KG1 (cell line): ENCODE results near the gene GABBR2.

Experiments used
- DNase-seq: peaks from one replicate; lab custom pipeline; 2025; lab: John Stamatoyannopoulos, UW

Gene GABBR2

DNA sequence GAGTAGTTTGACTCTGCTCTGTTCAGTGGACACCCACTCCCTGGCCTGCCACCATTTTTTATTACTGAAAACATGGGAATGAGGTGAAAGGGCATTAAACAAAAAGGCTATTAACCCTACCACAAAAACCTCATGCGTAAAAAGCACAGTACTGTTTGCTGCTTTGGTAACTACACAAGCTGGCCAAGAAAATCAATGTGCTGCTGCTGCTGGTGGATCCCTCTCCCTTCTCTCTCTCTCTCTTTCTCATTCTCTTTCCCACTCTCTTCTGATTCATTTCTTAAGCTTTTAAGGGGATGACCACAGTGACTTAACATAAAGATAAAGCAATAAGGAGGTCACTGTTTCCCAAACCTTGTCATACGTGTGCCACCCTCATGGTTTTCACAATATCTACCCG, 270.1 kb downstream of the GABBR2 start:
- DNase-seq = no peak

DNA sequence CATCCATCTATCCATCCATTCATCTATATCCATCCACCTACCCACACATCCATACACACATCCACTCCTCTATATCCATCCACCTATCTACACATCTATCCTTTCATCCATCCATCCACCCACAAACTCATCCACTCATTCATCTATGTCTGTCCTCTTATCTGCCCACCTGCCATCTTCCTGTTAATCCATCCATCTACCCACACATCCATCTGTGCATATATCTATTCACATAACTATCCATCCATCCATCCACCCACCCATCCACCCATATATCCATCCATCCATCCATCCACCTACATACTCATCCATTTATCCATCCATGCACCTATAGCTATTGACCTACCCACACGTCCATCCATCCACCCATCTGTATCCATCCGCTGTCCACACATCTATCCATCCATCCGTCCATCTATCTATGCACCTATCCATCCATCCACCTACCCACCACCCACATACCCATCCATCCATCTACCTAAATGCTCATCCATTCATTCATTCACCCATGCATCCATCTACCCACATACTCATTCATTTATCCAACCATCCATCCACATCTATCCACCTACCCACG, 271.2 kb downstream of the GABBR2 start:
- no peak for DNase-seq

DNA sequence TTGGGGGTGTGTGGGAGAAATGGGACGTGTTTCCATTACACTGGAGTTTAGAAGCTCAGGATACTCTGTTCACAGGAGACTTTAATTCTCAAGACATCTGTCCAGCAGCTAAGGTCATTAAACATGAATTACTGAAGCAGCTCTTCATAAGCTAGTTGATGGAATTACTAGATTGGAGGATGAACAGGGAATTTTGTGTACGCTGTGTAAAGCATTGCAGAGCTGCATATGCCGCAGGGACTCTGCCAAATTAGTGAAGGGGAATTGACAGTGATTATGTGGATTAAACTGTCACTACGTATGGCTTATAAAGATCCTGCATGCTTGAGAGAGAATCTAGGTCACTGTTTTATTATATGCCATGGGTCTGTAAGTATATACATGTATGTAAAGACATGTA, 275.8 kb downstream of the GABBR2 start:
- DNase-seq = no peak

DNA sequence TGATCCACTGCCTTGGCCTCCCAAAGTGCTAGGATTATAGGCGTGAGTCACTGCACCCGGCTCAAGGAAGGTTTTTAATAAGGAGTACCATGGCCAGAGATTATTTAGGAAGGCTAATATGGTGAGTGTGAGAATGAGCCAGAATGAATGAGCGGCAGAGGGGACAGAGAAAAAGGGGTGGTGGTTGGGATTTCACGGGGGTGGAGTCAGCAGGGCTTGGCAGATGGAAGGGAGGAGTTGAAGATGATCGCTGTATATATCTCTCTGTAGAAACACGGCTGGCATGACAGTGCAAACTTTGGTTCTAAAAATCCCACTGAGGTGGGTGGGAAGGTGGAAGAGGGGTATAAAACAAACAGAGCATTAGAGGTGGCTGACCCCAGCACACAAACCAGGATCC, 276.6 kb downstream of the GABBR2 start:
- no peak for DNase-seq

DNA sequence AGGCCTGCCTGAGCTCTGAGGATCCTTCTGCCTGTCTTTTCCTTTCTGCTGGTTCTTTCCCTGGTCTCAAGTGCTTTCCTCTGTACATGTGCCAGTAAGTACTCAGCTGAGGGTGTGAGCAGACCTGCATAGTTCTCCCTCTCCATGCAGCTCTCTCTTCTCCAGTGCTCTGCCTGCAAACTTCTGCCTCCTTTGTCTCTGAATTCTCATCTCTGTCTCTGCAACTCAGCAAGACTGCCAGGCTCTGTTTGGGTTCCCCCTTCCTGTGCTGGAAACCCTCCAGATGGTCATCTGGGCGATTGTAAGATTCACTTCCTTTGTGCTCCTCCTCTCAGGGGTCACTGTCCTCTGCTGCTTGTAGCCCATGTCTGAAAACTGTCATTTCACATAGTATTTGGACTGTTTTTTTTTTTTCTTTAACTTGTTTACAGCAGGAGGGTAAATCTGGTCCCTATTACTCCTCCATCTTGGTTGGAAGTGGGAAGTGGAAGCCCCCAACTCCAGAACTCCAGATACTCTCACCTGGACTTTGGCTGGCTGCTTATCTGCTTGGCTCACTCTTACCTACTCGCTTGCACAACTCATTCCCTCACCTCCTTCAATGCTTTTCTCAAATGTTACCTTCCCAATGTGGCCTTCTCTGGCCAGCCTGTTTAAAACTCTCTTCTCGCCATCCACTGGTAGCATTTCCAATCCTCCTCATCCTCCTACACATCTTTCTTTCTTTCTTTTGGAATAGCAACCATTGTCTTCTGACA, 278.0 kb downstream of the GABBR2 start:
- no peak for DNase-seq

DNA sequence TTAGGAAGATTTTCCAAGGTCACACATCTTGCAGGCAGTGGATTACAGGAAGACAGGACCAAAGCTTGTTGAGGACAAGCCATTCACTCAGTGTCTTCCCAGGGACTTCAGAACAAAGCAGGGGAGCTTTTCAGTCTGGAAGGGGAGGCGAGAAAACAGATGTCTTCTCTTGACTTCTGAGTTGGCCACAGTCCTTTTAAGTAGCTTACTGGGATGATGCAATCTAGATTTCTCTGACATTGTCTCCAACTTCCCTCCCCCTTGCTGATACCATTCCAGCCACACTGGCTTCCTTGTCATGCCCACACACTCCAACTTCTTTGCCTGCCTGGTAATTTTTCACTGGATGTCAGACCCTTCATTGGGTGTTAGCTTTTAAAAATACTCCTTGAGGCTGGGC, 279.1 kb downstream of the GABBR2 start:
- no peak for DNase-seq

DNA sequence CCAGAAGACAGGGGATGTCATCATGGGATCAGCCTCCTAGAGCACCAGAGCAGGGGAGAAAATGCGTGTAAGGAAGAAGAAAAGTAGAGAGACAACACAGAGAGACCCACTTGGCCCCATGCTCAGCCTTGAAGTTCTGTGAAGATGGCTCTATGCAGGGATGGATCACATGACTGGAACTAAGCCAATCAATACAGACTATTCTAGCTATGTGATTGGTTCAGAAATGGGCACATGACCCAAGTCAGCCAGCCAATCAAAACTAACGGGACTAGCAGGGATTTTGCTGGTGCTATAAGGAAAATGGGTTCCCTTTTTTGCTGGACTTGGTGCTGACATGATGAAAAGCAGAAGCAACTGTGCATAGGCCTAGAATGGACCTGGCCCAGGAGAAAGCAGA, 280.3 kb downstream of the GABBR2 start:
- no peak for DNase-seq

DNA sequence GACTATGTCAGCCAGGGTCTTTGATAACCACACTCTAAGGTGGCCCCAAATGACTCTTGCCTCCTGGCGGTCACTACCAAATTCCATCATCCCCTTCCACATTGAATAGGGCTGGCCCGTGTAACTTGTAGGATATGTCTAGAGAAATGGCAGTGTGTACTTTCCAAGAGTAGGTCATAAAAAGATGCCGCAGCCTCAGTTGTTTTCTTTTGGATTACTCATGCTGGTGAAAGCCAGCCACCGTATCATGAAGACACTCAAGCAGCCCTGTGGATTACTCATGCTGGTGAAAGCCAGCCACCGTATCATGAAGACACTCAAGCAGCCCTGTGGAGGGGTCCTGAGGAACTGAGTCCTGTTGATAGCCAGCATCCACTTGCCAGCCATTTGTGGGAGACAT, 281.2 kb downstream of the GABBR2 start:
- no peak for DNase-seq

DNA sequence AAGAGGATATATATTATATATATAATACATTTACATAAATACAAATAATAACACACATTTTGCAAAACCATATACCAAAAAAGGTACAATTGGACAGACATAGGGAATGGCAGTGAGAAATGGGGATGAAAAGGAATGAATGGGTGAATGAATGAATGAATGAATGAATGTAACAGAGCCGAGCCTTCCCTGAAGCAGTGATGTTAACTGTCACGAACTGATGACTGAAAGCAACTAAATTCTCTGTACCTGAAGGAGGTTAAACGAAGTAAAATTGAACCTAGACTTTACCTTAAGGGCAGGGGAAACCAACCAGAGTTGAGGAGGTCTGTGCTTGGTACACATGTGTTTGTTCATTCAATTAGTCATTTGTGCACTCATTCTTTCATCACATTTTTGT, 283.7 kb downstream of the GABBR2 start:
- DNase-seq = no peak

DNA sequence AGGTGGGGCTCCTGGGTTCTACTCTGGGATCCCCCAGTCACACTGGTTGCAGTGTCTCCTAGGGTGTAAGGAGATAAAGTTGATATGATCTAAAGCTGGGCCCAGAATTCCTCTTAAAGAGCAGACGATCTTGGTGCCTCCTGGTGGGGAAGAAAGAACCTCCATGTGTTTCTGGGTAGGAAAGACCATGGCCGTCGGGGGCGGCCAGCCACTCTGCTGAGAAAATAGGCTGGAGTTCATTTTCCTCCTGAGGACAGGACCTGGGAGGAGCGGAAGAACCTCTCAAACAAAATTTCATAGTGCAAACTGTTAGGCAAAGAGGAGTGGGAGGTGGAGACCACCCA, 289.5 kb downstream of the GABBR2 start:
- no peak for DNase-seq

DNA sequence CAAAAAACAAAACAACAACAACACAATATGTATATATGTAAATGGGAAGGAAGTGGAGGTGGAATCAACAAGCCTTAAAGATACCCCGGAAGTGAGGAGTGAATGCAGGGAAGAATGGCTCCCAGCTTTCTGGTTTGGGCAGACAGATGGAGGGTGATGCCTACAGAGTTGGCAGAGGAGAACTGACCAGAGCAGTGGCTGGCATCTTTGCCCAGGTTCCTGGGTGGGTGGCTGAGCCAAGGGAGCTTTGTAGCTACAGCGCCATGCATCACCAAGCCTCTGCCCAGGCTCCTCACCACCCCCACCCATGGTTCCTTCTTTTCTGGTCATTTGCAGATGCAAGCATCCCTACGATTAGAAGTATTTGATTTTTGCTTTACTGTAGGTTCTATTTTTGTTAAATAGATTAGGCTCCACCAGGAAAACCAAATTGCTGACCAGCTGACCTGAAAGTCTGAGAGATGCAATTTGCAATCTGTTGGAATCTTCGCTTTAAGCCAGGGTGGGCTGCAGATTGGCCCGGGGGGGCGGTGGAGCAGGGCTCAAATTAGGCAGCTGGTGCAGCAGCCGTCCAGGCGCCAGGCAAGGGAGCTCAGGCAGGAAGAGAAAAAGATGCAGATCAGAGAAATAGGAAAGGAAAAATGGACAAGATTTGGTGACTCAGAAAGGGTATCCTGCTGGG, 290.0 kb downstream of the GABBR2 start:
- DNase-seq = no peak

DNA sequence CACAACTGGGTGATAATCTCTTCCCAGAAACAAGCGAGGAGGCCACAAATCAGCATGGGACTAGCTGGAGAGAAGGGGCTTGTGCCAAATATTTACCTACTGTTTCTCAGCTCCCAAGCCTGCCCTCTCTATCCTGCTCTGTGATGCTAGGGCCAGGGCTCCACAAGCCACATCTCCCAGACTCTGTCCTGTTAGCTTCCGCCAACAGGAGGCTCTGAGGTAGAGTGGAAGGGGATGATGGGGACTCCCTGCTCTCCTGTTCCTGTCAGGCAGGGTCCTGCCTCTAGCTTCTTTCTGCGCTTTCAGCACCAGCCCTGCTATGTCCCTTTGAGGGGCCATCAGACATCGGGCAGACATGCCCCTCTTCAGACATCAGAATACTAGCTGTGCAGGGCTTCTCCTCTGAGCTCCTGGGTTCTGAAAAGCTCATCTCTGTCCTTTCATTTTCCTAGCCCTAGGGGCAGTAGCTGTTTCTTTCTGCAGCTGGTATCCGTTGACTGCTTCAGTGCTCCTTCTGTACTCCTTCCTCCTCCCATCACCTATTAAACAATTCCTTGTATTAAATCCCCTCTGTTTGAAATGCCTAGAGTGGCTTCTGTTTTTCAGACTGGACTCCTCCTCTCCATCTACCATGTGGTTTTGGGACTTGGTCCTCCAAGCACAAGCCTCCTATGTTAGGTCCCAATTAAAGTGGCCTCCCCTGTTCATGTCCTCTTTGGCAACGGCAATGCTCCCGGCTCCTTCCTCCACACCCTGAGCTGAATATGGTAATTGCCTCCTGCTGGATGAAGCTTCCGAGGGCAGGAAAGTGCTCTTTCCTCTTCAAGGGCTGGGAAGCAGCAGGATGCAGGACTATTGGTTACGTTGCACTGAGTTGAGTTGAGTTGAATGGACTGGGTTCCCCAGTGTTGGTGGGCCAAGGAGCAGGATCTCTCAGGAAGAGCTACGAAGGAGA, 292.2 kb downstream of the GABBR2 start:
- no peak for DNase-seq

DNA sequence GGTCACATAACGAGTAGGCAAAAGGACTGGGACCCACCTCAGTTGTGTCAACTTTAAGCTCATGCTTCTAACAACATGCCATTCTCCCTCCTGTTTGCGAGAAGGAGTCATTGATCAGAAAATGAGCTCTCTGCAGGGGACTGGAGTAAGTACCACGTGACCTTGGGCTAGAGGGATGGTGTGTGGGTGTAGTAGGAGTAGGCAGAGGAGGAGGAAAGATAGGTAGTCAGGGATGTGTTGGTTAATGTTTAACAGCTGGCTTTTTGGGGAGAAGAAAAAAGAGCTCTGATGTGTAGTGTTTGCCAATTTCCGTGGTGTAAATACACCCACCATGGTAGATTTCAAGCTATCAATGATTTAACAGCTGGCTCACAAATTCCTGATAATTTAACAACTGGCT, 293.0 kb downstream of the GABBR2 start:
- DNase-seq = no peak

DNA sequence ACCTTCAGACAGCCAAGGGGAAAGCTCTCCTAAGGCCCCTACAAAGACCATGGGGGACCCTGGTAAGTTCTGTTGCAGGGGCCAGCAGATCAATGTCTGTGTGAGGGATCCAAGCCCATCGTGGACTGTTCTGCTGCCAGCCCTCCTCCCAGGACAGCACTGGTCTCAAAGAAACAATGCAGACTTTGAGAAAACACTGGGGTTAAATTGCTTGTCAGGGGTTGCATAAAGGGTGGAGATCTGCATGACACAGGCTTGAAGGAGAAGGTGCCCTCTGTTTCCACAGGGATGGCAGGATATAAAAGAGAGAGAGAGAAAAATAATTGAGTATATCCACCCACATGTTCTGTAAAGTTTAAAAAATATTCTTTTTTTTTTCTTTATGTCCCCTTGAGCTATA, 295.7 kb downstream of the GABBR2 start:
- DNase-seq = no peak

DNA sequence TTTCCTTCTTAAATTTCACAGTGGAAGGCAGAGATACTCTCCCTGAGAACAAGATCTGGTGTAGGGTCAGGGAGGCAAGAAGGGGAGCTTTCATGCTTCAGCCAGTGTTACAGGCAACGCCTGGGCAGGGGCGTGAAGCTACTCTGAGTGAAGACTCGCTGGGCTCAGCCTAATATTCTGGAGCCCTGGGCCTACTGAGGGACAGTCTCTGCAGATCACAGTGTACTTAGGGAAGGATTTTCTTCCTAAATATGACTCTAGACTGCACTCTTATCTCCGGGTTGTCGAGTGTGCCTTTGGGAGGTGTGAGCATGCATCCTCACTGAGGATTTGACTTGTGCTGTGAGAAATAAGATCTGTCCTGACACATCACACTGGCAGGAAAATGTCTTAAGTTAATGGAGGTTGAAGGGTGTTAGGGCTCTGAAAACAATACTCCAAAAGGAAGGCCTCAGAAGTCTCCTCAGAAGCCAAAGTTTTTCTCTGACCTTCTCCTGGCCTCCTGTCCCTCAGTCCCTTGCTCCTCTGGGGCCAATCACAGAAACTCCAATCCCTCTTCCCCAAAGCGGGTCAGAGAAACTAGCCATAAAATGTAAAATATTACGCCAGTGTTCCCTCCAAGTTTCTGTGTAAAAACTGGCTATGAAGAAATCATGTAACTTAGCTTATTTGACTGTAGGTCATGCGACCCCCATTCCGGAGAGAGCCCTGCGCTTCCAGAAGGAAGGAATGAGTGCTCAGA, 296.5 kb downstream of the GABBR2 start:
- no peak for DNase-seq

DNA sequence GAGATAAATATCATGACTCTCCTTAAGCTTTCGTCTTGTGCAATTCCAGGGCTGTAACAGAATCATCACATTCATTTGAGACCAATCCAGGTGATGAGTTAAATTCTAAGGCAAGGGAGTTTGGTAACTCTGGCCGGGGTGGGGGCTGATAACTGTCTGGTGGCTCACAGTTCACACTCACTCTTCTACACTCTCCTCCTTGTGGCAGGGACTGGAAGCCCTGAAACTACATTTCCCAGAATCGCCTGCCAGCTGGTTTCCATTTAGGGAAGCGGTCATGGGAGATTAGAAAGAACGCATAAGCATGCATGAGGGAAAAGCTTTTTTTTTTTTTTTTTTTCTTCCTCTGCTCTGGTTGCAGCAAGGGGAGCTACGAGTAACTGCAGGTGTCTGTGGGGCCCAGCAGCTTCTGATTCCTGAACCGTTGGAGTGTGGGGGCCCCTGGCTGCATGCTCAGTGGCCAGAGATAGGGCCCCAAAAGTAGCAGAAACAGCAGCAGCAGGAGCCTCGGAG, 298.5 kb downstream of the GABBR2 start:
- no peak for DNase-seq

DNA sequence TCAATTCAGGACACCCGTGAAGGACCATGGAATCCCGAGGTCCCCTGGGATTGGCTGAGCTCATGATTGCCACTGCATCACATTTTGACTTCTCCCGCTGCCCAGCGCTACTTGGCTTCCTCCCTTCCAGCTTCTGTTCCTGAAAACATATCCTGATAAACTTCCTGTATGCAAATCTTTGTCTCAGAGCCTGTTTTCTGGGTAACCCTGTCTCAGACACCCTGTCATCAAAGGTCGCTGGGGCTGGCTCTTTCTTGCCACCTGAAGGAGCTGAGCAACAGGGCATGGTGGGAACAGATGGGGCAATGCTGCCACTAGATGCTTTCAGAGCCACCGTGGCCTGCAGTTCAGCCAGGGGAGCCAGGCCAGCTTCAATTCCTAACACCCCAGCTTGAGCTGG, 299.0 kb downstream of the GABBR2 start:
- no peak for DNase-seq

DNA sequence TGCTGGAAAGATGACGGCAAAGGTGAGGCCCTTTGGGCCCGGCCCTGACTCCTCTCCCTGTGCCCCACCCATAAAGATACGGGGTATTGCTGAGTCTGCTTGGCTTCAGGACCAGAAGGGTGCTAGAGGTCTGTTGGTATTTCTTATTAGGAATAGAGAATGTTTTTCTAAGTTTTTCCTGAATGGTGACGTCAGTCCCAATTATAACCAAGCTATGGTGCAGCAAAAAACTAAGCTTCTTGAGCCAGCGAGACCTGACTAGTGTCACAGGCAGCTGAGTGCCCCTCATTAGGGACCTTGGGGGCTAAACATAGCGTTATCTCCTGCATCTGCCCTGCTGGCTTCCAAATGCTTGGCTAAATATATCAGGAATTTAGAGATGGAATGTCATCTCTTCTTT, 302.3 kb downstream of the GABBR2 start:
- no peak for DNase-seq

DNA sequence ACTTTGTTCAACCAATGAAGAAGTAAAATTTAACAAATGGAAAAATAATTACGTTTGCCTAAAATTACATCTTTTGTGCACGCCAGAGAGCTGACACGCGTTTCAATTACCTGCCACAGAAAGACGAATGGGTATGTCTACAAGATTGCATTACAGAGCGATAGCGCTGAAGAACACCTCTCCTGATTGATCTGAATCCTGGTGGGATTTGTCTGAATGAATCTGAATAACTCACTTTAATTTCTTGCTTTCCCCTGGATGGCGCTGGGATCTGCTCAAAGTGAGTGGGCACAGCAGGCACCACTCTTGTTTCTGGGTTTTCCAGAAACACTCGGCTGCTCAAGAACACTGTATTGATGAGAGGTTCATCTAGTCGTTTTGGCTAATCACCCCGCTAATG, 304.5 kb downstream of the GABBR2 start:
- no peak for DNase-seq

DNA sequence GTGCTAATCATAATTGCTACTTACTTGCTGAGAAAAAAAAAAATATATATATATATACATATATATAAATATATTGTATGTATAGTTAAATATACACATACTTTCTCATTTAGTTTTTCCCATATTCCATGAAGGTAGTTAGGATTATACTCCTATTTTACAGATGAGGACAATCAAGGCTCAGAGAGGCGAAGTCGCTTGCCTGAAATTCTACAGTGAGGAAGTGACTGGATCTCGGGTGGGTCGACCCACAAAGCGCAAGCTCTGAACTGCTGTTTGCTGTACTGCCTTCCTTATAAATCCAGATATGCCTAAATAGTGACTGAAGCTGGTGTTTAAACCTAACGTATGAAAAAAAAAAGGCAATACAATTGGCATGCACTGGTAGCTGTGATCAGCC, 305.0 kb downstream of the GABBR2 start:
- DNase-seq = no peak

DNA sequence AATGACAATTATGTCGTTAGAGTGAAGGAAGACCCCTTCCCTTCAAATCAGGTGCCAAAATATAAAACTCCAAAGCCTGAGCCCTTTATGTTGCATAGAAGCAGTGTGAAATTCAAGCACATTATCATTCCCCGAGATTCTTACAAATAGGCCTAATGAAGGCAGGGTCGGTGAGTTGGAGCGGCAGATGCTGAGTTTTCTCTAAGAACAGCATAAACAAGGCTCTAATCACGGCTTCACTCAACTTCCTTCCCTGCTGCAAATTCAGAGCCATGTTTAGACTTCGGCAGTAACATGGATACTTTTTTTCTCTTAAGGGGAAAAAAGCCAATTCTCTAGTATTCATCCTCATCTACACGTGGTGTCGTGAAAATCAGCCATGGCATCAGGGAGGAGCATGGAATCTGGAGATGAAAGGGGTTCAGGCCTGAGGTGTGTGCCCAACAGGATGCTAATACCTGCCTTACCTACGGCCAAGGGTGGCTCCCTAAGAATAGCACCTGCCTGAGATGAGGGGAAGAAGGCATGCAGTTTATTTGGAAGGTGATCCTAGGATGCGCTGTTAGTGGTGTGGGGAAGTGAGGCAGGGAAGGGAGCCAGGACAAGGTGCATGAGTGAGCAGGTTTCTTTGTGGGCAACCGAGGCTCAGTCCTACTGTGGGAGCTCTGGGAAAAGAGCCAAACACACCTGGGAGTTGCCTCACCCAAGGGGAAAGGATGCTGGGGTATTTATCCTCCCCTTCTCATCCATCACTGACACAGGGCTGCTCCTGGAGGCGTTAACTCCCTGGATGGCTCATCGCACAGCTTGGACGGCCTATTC, 306.5 kb downstream of the GABBR2 start:
- DNase-seq = no peak
